Retina (tissue), 1 donor: ENCODE results near the gene MSLN.
A peak's percentile ranks its signal among the peaks of the same experiment; 100 is the strongest.
"Not testable (repeated sequence)": the region's sequence is repeated elsewhere in the genome, so short reads cannot be mapped to it uniquely, and the experiment has no call there.

ENCODE experiments used
- DNase-seq: peaks from one replicate; pipeline ENCODE4 v3.0.0-alpha.2; 2016

MSLN gene

DNA sequence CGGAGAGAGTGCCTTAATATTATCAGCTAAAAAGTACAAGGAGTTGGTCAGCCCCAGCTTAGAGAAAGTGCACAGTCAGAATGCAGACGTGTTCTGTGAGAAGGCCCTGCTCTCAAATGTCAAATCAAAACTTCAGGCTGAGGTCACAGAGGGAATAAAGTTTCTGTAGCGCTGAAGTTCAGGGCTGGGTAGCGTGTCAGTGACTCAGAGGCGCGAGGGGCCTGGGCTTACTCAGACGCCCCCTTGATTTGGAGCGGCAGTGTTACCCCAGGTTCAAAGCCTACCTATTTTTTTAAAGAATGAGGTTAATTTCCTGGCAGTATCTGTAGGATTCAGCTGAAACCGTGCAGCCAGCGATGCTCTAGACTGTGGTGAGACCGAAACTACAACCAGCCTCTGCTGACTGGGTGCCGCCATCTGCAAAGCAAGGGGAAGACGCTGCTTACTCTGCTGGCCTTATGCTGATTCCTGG lies 24.5 kb upstream of the MSLN start:
- no peak for DNase-seq

DNA sequence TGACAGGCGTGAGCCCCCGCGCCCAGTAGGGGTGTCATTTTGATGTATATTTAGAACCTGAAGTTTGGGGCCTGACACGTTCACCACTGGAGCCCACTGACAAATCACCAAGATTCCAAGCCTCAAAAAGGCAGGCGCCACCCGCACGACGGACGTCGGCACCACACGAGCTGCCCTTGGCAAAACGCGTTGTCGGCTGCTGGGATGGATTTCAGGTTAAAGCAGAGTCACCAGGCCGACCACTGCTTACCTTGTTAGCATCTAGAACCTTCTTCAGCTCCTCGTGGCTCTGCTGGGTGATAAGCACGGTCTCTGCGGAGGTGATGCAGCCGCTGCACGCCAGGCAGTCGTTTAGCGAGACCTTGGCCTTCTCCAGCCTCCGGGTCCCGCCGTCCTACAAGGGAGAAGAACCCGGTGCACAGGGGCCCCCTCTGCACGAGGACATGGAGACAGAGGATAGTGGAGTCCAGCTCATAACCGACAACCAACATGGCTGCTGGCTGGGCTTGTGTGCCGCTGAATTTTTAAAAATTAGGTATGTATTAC lies 23.5 kb upstream of the MSLN start:
- no peak for DNase-seq

DNA sequence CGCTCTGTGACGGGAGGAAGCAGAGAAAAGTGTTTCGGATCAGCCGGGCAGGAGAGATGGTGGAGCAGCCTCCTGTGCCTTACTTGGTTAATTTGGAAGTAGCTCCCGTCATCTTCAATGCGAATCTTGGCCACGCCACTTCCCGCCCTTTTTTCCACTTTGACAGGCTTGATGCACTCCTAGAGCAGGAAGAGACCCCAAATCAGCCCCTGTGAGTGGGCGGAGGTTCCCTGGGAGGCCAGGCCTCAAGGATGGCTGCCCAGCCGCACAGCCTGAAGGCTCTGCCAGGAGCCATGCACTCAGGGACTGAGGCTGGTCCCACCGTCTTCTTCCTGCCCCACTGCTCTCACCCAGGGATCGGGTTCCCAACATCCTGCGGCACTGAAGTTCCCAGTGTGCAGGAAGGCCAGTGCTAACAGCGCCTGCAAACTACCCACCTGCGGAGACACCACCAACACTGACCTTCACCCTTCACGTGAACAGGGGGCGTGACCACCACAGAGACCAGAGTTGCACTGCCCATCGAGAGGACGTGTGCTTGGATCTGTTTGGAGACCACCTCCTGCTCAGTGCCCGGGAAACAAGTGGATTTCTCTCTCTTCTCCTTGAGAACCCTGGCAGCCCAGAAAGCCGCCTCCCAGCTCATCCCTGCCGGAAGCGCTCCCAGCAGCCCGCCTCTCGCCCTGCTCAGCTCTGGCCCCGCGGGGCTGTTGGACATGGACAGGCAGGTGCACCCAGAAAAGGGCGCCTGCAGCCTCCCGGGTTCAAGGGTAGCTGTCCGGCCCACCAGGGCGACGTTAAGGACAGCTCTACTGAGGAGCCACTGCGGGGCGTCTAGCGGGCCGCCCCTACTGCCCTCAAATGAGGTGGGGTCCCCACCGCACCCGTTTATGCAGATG lies 20.7 kb upstream of the MSLN start:
- DNase-seq = no peak

GRCh38 chr16:740459-740763 lies 20.1 kb upstream of the MSLN start:
- DNase-seq = no peak

- peak; percentile 95 for DNase-seq
These were observed 19.6 kb upstream of the MSLN start, which contains the start of gene CIAO3 for GRCh38 chr16:740764-741505. Gene CIAO3 (minus strand): TSS chr16:740997. CDS start chr16:740985, 12 bp downstream.

DNA sequence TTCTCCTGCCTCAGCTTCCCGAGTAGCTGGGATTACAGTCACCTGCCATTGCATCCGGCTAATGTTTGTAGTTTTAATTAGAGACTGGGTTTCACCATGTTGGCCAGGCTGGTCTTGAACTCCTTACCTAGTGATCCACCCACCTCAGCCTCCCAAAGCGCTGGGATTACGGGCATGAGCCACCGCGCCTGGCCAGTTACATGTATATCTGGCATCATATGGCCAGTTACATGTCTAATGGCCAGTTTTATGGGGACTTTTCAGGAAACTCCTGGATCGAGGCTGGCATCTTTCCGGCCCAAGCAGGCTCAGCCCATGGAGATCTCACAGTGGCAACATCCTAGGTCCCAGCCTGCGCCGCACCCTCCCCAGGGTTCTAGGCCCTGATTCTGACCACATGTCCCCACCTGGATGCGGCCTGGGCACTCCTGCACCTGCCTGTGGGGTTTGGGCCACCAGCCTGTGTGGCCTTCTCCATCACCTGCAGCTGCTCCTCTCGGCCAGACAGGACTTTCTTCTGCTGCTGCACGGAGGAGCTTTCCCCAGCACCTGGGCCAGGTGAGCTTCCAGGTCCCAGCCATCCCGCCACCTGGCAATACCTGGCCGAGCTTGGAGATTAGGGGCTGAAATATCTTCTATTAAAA lies 18.4 kb upstream of the MSLN start:
- no peak for DNase-seq

- DNase-seq = not testable (repeated sequence)
These were observed 17.6 kb upstream of the MSLN start for GRCh38 chr16:742894-743293.

GRCh38 chr16:743794-744500 lies 16.6 kb upstream of the MSLN start:
- no peak for DNase-seq

DNA sequence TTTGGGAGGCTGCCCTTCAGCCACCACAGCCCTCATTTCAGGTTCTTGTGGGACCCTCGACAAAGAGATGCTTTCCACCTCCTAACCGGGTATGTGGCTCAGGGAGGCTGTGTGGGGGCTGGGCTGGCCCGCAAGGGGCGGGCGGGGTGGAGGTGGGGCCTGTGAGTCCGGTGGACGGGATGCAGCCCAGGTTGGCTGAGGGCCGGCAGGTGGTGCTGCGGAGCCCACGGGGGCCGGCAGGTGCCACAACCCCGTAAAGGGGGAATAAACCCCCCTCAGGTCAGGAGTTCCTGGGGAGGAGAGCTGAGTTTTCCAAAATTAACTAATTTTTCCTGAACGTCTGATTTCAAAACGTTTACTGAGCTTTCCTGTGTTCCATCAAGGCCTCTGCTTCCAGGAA lies 14.8 kb upstream of the MSLN start:
- no peak for DNase-seq

GRCh38 chr16:746637-747036 lies 13.9 kb upstream of the MSLN start:
- no peak for DNase-seq

DNA sequence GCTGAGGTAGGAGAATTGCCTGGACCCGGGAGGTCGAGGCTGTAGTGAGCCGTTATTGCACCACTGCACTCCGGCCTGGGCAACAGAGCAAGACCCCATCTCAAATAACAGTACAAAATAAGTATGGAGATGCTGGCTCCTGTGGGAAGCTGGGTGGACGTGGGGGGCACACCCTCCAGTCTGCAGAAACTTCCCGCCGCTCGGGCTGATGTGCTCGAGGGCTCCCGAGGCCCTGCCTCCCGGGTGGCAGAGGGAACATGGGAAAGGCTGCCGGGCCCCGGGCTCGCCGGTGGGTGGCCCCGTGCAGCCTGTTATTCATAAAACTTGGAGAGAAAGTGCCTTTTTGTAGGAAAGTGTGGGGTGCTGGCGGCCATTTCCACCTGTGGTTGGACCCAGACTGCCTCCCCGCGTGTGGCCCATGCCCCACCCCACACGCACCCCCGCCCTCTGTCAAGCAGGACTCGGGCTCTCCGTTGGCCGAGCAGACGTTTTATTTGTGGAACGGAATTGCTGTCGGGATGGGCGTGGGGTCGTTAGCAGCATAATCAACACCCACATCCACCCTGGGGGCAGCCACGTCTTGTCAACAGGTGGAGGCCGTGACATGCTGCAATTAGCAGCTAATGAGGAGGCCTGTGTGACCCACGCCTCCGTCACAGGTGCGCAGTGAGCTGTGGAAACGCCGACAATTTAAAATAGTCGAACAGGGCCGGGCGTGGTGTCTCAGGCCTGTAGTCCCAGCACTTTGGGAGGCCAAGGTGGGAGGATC lies 12.4 kb upstream of the MSLN start:
- no peak for DNase-seq

GRCh38 chr16:749010-749409 lies 11.5 kb upstream of the MSLN start:
- DNase-seq = no peak

DNA sequence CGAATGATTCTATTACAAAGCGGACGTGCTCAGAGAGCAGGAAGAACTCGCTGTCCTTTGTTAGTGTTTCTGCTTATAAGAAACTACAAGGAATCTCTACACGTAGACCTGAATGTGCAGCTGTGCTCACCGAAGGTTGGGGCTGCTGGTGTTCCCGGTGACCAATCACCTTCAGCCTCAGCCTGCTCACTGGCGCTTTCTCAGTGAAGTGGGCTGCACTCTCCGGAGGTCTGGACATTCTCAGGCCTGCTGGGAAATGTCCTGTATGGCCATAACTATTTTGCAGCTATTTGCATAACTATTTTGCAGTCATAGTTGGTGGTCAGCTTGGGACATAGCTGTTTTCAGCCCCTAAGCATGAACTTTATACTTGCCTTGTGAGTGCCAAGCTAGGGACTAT lies 10.0 kb upstream of the MSLN start:
- no peak for DNase-seq

GRCh38 chr16:751152-752006 lies 9.2 kb upstream of the MSLN start:
- no peak for DNase-seq

- no peak for DNase-seq
These were observed 8.6 kb upstream of the MSLN start for GRCh38 chr16:752007-752312.

DNA sequence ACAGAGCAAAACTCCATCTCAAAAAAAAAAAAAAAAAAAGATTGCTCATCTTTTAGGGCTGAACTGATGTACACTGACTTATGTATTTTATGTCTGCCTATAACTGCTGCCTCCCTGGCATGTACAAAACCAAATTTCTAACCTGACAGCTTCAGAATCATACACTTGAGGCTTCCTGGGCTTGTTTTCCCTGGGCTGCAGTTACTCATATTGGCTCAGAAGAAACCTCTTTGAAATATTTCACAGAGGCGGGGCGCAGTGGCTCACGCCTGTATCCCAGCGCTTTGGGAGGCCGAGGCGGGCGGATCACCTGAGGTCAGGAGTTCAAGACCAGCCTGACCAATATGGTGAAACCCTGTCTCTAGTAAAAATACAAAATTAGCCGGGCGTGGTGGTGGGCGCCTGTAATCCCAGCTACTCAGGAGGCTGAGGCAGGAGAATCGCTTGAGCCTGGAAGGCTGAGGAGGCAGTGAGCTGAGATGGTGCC lies 6.4 kb upstream of the MSLN start:
- DNase-seq = not testable (repeated sequence)

- no peak for DNase-seq
These were observed 5.9 kb upstream of the MSLN start for GRCh38 chr16:754656-755055.

- DNase-seq = no peak
These were observed 4.1 kb upstream of the MSLN start for GRCh38 chr16:756428-756827.

DNA sequence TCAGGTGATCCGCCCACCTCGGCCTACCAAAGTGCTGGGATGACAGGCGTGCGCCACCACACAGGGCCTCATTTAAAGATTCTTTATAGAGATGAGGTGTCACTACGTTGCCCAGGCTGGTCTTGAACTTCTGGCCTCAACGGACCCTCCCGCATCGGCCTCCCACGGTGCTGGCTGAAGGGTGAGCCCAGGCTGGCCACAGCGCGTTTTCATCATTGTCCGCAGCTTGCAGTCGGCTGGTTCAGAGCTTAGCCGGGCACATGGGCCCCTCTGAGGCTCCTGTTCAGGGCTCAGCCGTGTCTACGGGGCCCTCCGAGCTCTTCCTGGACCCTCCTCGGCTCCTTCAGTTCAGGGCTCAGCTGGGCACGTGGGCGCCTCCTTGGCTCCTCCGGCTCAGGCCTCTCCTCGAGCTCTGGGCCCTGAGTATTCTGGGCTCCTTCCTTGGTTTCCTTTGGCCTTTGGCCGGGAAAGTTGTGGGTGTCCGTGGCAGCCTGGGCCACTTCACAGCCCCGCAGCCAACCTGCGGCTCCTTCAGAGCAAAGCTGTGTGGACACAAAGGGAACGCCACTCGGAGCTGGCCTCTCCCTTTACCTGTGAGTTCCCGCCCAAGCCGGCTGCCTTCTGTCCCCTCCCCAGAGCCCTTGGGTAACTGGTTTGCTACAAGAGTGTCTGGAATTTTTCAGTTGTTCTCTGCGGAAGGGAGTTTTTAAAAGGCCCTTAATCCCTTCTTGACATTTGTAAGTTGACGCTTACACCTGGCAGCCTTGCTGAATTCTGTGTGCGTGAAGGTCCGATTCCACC lies 1.2 kb upstream of the MSLN start:
- no peak for DNase-seq

DNA sequence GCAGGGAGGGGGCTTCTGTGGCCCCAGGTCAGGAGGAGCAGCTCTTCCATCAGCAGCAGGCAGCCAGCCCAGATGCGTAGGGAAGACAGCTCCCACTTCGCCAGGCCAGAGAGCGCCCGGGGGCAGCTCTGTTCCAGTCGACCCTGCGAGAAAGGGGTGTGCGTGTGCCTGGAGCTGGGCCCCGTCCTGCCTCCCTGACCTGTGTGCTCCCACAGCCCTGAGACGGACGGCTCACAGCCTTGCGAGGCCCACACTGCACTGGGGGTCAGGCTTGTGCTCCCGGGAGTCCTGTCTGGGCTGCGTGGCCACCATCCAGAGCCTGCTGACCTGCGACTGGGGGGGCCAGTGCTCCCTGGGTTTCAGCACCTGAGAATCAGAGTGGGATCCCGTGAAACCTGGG lies 469 bp upstream of the MSLN start:
- no peak for DNase-seq
